ENCODE measurements around the gene PLEKHN1.
"Not testable (repeated sequence)": the region's sequence is repeated elsewhere in the genome, so short reads cannot be mapped to it uniquely, and the experiment has no call there.

The PLEKHN1 gene

GRCh38 chr1:975896-976683, 9.8 kb downstream of the PLEKHN1 start:
- peak; percentile 47 for DNase-seq (ENCODE audit: low read depth)

- not testable (repeated sequence) for DNase-seq (ENCODE audit: low read depth)
Measured at GRCh38 chr1:976791-977190, 10.5 kb downstream of the PLEKHN1 start.

GRCh38 chr1:978069-978834, 12.0 kb downstream of the PLEKHN1 start:
- DNase-seq (ENCODE audit: low read depth) = no peak

- no peak for DNase-seq (ENCODE audit: low read depth)
Measured at GRCh38 chr1:978835-979743, 12.8 kb downstream of the PLEKHN1 start.

- no peak for DNase-seq (ENCODE audit: low read depth)
Measured at GRCh38 chr1:979744-980072, 13.4 kb downstream of the PLEKHN1 start.

- no peak for DNase-seq (ENCODE audit: low read depth)
Measured at GRCh38 chr1:980137-980571, 13.9 kb downstream of the PLEKHN1 start.

GRCh38 chr1:980602-981395, 14.5 kb downstream of the PLEKHN1 start:
- no peak for DNase-seq (ENCODE audit: low read depth)

- no peak for DNase-seq (ENCODE audit: low read depth)
Measured at GRCh38 chr1:981491-981954, 15.2 kb downstream of the PLEKHN1 start.

- DNase-seq (ENCODE audit: low read depth) = no peak
Measured at GRCh38 chr1:981955-982558, 15.8 kb downstream of the PLEKHN1 start, which contains the start of gene PERM1. Gene PERM1 (minus strand): TSS chr1:982093. CDS start chr1:981029, 1,064 bp downstream.

GRCh38 chr1:982765-983436, 16.6 kb downstream of the PLEKHN1 start:
- DNase-seq (ENCODE audit: low read depth) = no peak

GRCh38 chr1:983798-984475, 17.7 kb downstream of the PLEKHN1 start:
- peak; percentile 54 for DNase-seq (ENCODE audit: low read depth)

GRCh38 chr1:984476-984814, 18.2 kb downstream of the PLEKHN1 start:
- no peak for DNase-seq (ENCODE audit: low read depth)

- DNase-seq (ENCODE audit: low read depth) = no peak
Measured at GRCh38 chr1:985126-985525, 18.8 kb downstream of the PLEKHN1 start.

GRCh38 chr1:988061-988460, 21.8 kb downstream of the PLEKHN1 start:
- DNase-seq (ENCODE audit: low read depth) = not testable (repeated sequence)

GRCh38 chr1:991275-991674, 25.0 kb downstream of the PLEKHN1 start:
- DNase-seq (ENCODE audit: low read depth) = not testable (repeated sequence)

- no peak for DNase-seq (ENCODE audit: low read depth)
Measured at GRCh38 chr1:991895-992294, 25.6 kb downstream of the PLEKHN1 start.

GRCh38 chr1:992362-992761, 26.1 kb downstream of the PLEKHN1 start:
- no peak for DNase-seq (ENCODE audit: low read depth)

- DNase-seq (ENCODE audit: low read depth) = no peak
Measured at GRCh38 chr1:993379-993995, 27.2 kb downstream of the PLEKHN1 start.

GRCh38 chr1:994546-994945, 28.3 kb downstream of the PLEKHN1 start:
- DNase-seq (ENCODE audit: low read depth) = not testable (repeated sequence)
